Panc1 (cell line): ENCODE results near the gene SLC4A8.

Source experiments
- CTCF ChIP-seq: fragments of 450-650 bp; IDR thresholded peaks from 2 replicates; pipeline ENCODE4 v1.5.1; 2017; ENCODE audit warnings: mild to moderate bottlenecking
- POLR2AphosphoS5 ChIP-seq: IDR thresholded peaks from 2 replicates; pipeline ENCODE4 v1.6.1; 2012; ENCODE audit warnings: mild to moderate bottlenecking, low read depth, low read length, moderate library complexity
- REST ChIP-seq, 2 experiments: IDR thresholded peaks; 2 replicates each; pipeline ENCODE4 v1.6.1; 2011 to 2012; ENCODE audit warnings: low read depth in 2 of 2, control low read depth in 1 of 2, low read length in 1 of 2, mild to moderate bottlenecking in 1 of 2, moderate library complexity in 1 of 2; ENCODE audit not compliant: insufficient read depth in 1 of 2
- TCF7L2 ChIP-seq: IDR thresholded peaks from 2 replicates; pipeline ENCODE4 v1.6.1; 2011; ENCODE audit warnings: mild to moderate bottlenecking, low read depth, low read length, inconsistent platforms

- TF ChIP-seq CTCF (no peak), POLR2AphosphoS5 (no peak), REST (IDR thresholded peaks at IDR 0.05; ENCODE audit: insufficient read depth in 1 of 2, low read depth in 2 of 2, low read length in 1 of 2) (no peak), TCF7L2 (no peak)
These were observed 11.5 kb upstream of the SLC4A8 start for GRCh38 chr12:51413149-51413548.
